Mesothelial cell of epicardium (in vitro differentiated cells): ENCODE measurements around the gene SPAG16. TPM values are rescaled to one million over a fixed set of nuclear protein-coding genes. Genes with fewer than 3 reads are reported as not detected.
A peak's percentile ranks its signal among the peaks of the same experiment; 100 is the strongest.

ENCODE experiments used
- DNase-seq, 2 experiments: peaks; one replicate each; pipeline ENCODE4 v3.0.0; 2021; ENCODE audit warnings: low spot score in 2 of 2; ENCODE audit not compliant: unreplicated experiment in 2 of 2
- H3K27ac Mint-ChIP-seq: 2 replicates; pipeline ENCODE4 v1.8.0; 2021; ENCODE audit warnings: mixed read lengths
- H3K27me3 Mint-ChIP-seq: 2 replicates; pipeline ENCODE4 v1.8.0; 2021; ENCODE audit warnings: low read depth, mixed read lengths
- H3K36me3 Mint-ChIP-seq: 2 replicates; pipeline ENCODE4 v1.8.0; 2021; ENCODE audit warnings: mixed read lengths
- H3K4me1 Mint-ChIP-seq: 2 replicates; pipeline ENCODE4 v1.8.0; 2021; ENCODE audit warnings: mixed read lengths
- H3K4me3 Mint-ChIP-seq: 2 replicates; pipeline ENCODE4 v1.8.0; 2021; ENCODE audit warnings: mild to moderate bottlenecking, moderate library complexity, mixed read lengths
- H3K9me3 Mint-ChIP-seq: 2 replicates; pipeline ENCODE4 v1.8.0; 2021; ENCODE audit warnings: mixed read lengths
- total RNA-seq: library from RNA; stranded (reverse); gene quantifications from 3 replicates; pipeline ENCODE4 v1.2.1, GENCODE V29; 2021
- TF ChIP-seq, protein P1 (sequence below): fragments of 200-600 bp; sonication (generic); IDR thresholded peaks from one replicate; pipeline ENCODE4 v1.5.0; 2021; ENCODE audit warnings: antibody characterized with exemption; ENCODE audit not compliant: unreplicated experiment

Gene SPAG16
- total RNA-seq, 1 donor from 2014 or later, result 35.1 TPM

GRCh38 chr2:213847316-213847715 lies 563.1 kb downstream of the SPAG16 start:
- peaks cover 4% of the 10 kb centered on the region for H3K4me1 Mint-ChIP-seq
- H3K36me3 Mint-ChIP-seq, result no peaks in the 10 kb centered on the region
- no peak overlapping the region for H3K4me3 Mint-ChIP-seq
- DNase-seq, result no peak
- H3K27me3 Mint-ChIP-seq, result no peaks in the 10 kb centered on the region
- peaks cover 7% of the 10 kb centered on the region for H3K9me3 Mint-ChIP-seq
- TF ChIP-seq, protein P1, sequence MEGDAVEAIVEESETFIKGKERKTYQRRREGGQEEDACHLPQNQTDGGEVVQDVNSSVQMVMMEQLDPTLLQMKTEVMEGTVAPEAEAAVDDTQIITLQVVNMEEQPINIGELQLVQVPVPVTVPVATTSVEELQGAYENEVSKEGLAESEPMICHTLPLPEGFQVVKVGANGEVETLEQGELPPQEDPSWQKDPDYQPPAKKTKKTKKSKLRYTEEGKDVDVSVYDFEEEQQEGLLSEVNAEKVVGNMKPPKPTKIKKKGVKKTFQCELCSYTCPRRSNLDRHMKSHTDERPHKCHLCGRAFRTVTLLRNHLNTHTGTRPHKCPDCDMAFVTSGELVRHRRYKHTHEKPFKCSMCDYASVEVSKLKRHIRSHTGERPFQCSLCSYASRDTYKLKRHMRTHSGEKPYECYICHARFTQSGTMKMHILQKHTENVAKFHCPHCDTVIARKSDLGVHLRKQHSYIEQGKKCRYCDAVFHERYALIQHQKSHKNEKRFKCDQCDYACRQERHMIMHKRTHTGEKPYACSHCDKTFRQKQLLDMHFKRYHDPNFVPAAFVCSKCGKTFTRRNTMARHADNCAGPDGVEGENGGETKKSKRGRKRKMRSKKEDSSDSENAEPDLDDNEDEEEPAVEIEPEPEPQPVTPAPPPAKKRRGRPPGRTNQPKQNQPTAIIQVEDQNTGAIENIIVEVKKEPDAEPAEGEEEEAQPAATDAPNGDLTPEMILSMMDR, result no peak
- H3K27ac Mint-ChIP-seq, result no peak overlapping the region

DNA sequence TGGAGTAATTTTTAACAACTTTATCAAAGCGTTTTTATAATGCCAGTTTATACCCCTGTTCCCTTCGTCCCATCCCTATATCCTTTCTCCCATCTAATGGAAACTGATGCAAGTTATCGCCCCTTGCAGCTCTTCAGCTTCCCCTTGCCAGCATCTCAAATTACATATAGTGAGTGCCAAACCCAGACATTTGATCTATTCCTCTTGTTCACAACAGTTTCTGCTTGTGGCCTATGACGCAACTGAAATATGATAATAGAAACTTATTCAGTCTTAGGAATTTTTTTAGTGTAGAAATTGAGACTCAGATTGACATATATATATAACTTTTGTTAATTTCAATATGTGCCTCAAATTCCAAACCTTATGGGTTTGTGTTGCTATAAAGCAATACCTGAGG lies 564.4 kb downstream of the SPAG16 start:
- TF ChIP-seq, protein P1, result no peak
- Mint-ChIP-seq H3K9me3 (peaks cover 7% of the 10 kb centered on the region), H3K27me3 (no peaks in the 10 kb centered on the region), H3K27ac (peak overlapping the region; percentile 39), H3K4me3 (no peak overlapping the region), H3K4me1 (peaks cover 4% of the 10 kb centered on the region), H3K36me3 (no peaks in the 10 kb centered on the region)
- DNase-seq, result no peak

- DNase-seq, result no peak
- Mint-ChIP-seq H3K9me3 (peaks cover 14% of the 10 kb centered on the region), H3K27ac (no peak overlapping the region), H3K36me3 (no peaks in the 10 kb centered on the region), H3K4me3 (no peak overlapping the region), H3K27me3 (no peaks in the 10 kb centered on the region), H3K4me1 (peaks cover 2% of the 10 kb centered on the region)
- TF ChIP-seq, protein P1, result no peak
Observed at GRCh38 chr2:213861638-213862037, 577.4 kb downstream of the SPAG16 start.

DNA sequence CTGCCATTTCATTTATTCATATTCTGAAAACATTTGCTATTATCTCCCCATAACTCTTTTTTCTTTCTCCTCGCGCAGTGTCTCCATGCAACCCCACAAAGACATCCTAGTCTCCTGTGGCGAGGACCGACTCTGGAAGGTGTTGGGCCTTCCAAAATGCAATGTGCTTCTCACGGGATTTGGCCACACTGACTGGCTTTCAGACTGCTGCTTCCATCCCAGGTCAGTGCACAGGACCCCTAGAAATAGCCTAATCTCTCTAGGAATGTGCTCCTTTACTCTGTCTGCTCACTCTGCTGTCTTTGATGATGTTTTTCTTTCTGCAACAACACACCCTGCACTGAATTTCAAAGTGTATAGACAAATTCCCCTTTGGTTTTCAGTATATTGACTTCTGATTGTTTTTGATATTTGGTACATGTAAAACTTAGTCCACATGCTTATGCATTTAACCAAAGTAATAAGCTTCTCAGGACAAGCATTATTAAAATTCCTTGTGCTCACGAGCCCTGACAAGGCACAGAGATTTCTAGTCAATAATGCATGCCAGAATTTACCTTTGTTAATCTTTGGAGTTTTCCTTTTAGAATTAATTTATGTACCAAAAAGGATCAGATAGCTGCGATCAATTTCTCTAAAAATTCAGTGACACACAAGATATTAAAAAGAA lies 578.3 kb downstream of the SPAG16 start:
- no peaks in the 10 kb centered on the region for H3K27me3 Mint-ChIP-seq
- no peak overlapping the region for H3K27ac Mint-ChIP-seq
- H3K4me1 Mint-ChIP-seq, result peaks cover 2% of the 10 kb centered on the region
- no peak overlapping the region for H3K4me3 Mint-ChIP-seq
- DNase-seq, result no peak
- H3K36me3 Mint-ChIP-seq, result no peaks in the 10 kb centered on the region
- H3K9me3 Mint-ChIP-seq, result peaks cover 13% of the 10 kb centered on the region
- TF ChIP-seq, protein P1, result no peak

- Mint-ChIP-seq H3K4me3 (no peak overlapping the region), H3K36me3 (no peaks in the 10 kb centered on the region), H3K9me3 (peaks cover 10% of the 10 kb centered on the region), H3K27ac (no peak overlapping the region), H3K27me3 (no peaks in the 10 kb centered on the region), H3K4me1 (peaks cover 2% of the 10 kb centered on the region)
- no peak for DNase-seq
- TF ChIP-seq, protein P1, result no peak
Observed at GRCh38 chr2:213863541-213863940, 579.3 kb downstream of the SPAG16 start.
